Panc1 (cell line): Measurements from ENCODE around the gene HMGA1.

ENCODE experiments used
- POLR2AphosphoS5 ChIP-seq: IDR thresholded peaks from 2 replicates; pipeline ENCODE4 v1.6.1; 2012; ENCODE audit warnings: mild to moderate bottlenecking, low read depth, low read length, moderate library complexity
- TCF7L2 ChIP-seq: IDR thresholded peaks from 2 replicates; pipeline ENCODE4 v1.6.1; 2011; ENCODE audit warnings: mild to moderate bottlenecking, low read depth, low read length, inconsistent platforms
- TF ChIP-seq, protein P1 (sequence below): fragments of 450-650 bp; IDR thresholded peaks from 2 replicates; pipeline ENCODE4 v1.5.1; 2017; ENCODE audit warnings: mild to moderate bottlenecking
- TF ChIP-seq, protein P2 (sequence below), 2 experiments: IDR thresholded peaks; 2 replicates each; pipeline ENCODE4 v1.6.1; 2011 to 2012; ENCODE audit warnings: low read depth in 2 of 2, control low read depth in 1 of 2, low read length in 1 of 2, mild to moderate bottlenecking in 1 of 2, moderate library complexity in 1 of 2; ENCODE audit not compliant: insufficient read depth in 1 of 2

DNA sequence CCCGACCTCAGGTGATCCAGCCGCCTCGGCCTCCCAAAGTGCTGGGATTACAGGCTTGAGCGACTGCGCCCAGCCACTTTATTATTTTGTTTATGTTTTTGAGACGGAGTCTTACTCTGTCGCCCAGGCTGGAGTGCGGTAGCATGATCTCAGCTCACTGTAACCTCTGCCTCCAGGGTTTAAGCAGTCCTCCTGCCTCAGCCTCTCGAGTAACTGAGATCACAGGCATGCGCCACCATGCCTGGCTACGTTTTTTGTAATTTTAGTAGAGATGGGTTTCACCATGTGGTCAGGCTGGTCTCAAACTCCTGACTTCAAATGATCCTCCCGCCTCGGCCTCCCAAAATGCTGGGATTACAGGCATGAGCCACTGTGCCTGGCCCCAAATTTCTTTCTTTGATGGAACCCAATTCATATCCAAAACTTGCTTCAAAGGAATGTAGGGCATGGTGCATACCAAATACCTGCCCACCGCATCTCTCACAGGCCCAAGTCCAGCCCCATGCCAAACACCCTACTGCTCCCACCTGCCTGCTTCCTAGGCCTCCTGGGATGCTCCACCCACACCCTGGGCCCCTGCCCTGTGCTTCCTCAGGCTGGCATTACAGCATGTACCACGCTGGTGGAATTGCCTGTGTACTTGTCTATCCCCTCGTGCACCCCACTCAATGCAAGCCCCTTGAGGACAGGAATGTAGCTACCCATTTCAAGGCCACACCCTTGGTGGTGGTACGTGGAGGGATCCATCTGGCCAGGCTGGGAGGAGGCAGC, 4.9 kb upstream of the HMGA1 start:
- TF ChIP-seq, protein P1, sequence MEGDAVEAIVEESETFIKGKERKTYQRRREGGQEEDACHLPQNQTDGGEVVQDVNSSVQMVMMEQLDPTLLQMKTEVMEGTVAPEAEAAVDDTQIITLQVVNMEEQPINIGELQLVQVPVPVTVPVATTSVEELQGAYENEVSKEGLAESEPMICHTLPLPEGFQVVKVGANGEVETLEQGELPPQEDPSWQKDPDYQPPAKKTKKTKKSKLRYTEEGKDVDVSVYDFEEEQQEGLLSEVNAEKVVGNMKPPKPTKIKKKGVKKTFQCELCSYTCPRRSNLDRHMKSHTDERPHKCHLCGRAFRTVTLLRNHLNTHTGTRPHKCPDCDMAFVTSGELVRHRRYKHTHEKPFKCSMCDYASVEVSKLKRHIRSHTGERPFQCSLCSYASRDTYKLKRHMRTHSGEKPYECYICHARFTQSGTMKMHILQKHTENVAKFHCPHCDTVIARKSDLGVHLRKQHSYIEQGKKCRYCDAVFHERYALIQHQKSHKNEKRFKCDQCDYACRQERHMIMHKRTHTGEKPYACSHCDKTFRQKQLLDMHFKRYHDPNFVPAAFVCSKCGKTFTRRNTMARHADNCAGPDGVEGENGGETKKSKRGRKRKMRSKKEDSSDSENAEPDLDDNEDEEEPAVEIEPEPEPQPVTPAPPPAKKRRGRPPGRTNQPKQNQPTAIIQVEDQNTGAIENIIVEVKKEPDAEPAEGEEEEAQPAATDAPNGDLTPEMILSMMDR = no peak
- TF ChIP-seq POLR2AphosphoS5 (no peak), TCF7L2 (no peak)
- TF ChIP-seq, protein P2, sequence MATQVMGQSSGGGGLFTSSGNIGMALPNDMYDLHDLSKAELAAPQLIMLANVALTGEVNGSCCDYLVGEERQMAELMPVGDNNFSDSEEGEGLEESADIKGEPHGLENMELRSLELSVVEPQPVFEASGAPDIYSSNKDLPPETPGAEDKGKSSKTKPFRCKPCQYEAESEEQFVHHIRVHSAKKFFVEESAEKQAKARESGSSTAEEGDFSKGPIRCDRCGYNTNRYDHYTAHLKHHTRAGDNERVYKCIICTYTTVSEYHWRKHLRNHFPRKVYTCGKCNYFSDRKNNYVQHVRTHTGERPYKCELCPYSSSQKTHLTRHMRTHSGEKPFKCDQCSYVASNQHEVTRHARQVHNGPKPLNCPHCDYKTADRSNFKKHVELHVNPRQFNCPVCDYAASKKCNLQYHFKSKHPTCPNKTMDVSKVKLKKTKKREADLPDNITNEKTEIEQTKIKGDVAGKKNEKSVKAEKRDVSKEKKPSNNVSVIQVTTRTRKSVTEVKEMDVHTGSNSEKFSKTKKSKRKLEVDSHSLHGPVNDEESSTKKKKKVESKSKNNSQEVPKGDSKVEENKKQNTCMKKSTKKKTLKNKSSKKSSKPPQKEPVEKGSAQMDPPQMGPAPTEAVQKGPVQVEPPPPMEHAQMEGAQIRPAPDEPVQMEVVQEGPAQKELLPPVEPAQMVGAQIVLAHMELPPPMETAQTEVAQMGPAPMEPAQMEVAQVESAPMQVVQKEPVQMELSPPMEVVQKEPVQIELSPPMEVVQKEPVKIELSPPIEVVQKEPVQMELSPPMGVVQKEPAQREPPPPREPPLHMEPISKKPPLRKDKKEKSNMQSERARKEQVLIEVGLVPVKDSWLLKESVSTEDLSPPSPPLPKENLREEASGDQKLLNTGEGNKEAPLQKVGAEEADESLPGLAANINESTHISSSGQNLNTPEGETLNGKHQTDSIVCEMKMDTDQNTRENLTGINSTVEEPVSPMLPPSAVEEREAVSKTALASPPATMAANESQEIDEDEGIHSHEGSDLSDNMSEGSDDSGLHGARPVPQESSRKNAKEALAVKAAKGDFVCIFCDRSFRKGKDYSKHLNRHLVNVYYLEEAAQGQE (IDR thresholded peaks at IDR 0.05; ENCODE audit: insufficient read depth in 1 of 2, low read depth in 2 of 2, low read length in 1 of 2) = no peak
